ENCODE data around the gene QPRT.

DNA sequence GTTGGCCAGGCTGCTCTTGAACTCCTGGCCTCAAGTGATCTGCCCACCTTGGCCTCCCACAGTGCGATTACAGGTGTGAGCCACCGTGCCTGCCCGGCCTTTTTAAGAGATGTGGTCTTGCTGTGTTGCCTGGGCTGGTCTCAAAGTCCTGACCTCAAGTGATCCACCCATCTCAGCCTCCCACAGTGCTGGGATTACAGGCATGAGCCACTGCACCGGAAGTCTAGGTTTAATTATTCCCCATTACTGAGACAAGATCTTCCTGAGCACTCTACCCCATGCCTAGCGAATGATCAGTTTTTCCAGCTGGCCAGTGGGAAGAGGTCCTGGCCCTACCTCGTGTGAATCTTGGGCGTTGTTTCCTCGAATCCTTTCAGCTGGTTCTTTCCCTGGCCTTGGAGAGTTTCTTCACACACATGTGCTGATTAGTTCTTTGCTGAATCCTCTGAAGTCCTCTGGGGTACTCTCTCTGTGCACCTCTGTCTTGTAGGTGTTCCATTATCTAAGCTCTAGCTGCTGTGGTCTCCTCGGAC, 47.9 kb downstream of the QPRT start:
- TF ChIP-seq, protein P1, sequence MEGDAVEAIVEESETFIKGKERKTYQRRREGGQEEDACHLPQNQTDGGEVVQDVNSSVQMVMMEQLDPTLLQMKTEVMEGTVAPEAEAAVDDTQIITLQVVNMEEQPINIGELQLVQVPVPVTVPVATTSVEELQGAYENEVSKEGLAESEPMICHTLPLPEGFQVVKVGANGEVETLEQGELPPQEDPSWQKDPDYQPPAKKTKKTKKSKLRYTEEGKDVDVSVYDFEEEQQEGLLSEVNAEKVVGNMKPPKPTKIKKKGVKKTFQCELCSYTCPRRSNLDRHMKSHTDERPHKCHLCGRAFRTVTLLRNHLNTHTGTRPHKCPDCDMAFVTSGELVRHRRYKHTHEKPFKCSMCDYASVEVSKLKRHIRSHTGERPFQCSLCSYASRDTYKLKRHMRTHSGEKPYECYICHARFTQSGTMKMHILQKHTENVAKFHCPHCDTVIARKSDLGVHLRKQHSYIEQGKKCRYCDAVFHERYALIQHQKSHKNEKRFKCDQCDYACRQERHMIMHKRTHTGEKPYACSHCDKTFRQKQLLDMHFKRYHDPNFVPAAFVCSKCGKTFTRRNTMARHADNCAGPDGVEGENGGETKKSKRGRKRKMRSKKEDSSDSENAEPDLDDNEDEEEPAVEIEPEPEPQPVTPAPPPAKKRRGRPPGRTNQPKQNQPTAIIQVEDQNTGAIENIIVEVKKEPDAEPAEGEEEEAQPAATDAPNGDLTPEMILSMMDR (conservative IDR thresholded peaks at IDR 0.05 in 1 of 2, IDR thresholded peaks at IDR 0.05 in 1 of 2; ENCODE audit: low read depth in 1 of 2, low read length in 2 of 2) = no peak
- TF ChIP-seq EZH2 (IDR thresholded peaks at IDR 0.05; ENCODE audit: low read length, missing control alignments) = no peak
